WTC11 (cell line): ENCODE measurements around the gene ANKRD1. TPM values are rescaled to one million over a fixed set of nuclear protein-coding genes. Genes with fewer than 3 reads are reported as not detected.

Source experiments
- ATAC-seq: fragments of 200-7000 bp; cut with Tn5 transposase; 2 replicates; pipeline ENCODE4 v1.10.0; 2021; ENCODE audit warnings: mild to moderate bottlenecking, moderate library complexity
- CTCF ChIA-PET: fragments of 300-600 bp; sonication (Branson Sonifier 250); formaldehyde crosslinking; loops from one replicate; lab custom pipeline; 2021; ENCODE audit warnings: antibody characterized with exemption; lab: Charles Lee
- POLR2A ChIA-PET: fragments of 350-600 bp; sonication (Branson Sonifier 250); formaldehyde crosslinking; loops from one replicate; lab custom pipeline; 2021; ENCODE audit warnings: antibody characterized with exemption; lab: Charles Lee
- DNase-seq: peaks from one replicate; pipeline ENCODE4 v3.0.0; 2021; ENCODE audit warnings: low spot score
- H3K27ac Mint-ChIP-seq: 2 replicates; pipeline ENCODE4 v1.8.0; 2021; ENCODE audit warnings: mixed read lengths
- H3K27me3 Mint-ChIP-seq: 2 replicates; pipeline ENCODE4 v1.8.0; 2021; ENCODE audit warnings: low read depth, mild to moderate bottlenecking, moderate library complexity, mixed read lengths
- H3K36me3 Mint-ChIP-seq: 2 replicates; pipeline ENCODE4 v1.8.0; 2021; ENCODE audit warnings: mixed read lengths
- H3K4me1 Mint-ChIP-seq: 2 replicates; pipeline ENCODE4 v1.8.0; 2022; ENCODE audit warnings: mixed read lengths
- H3K4me3 Mint-ChIP-seq: 2 replicates; pipeline ENCODE4 v1.8.0; 2021; ENCODE audit warnings: mild to moderate bottlenecking, moderate library complexity, mixed read lengths
- H3K9me3 Mint-ChIP-seq: 2 replicates; pipeline ENCODE4 v1.8.0; 2021; ENCODE audit warnings: mixed read lengths
- ATF2 ChIP-seq: sonication (generic); formaldehyde crosslinking; IDR thresholded peaks from 2 replicates; pipeline ENCODE4 v1.8.1; 2022; ENCODE audit warnings: low read depth, missing genetic modification reagents, borderline replicate concordance
- CBFB ChIP-seq: sonication (generic); formaldehyde crosslinking; IDR thresholded peaks from 2 replicates; pipeline ENCODE4 v1.8.1; 2022; ENCODE audit warnings: mild to moderate bottlenecking, low read depth, missing genetic modification reagents
- CDX4 ChIP-seq: fragments of 250-450 bp; sonication (Bioruptor Pico); IDR thresholded peaks from 2 replicates; pipeline ENCODE4 v1.9.0; 2021; ENCODE audit warnings: moderate library complexity, mild to moderate bottlenecking, inconsistent platforms, borderline replicate concordance
- CREB1 ChIP-seq: sonication (generic); formaldehyde crosslinking; IDR thresholded peaks from 2 replicates; pipeline ENCODE4 v1.8.0; 2023; ENCODE audit warnings: mild to moderate bottlenecking, missing genetic modification reagents
- CREM ChIP-seq: sonication (generic); formaldehyde crosslinking; IDR thresholded peaks from 2 replicates; pipeline ENCODE4 v1.8.1; 2022; ENCODE audit warnings: mild to moderate bottlenecking, missing genetic modification reagents, moderate library complexity
- ELF4 ChIP-seq: sonication (generic); formaldehyde crosslinking; IDR thresholded peaks from 2 replicates; pipeline ENCODE4 v1.8.1; 2022; ENCODE audit warnings: low read depth, mild to moderate bottlenecking, moderate library complexity, missing genetic modification reagents
- FOXP1 ChIP-seq: sonication (generic); formaldehyde crosslinking; IDR thresholded peaks from 2 replicates; pipeline ENCODE4 v1.8.0; 2022; ENCODE audit warnings: missing genetic modification reagents, mild to moderate bottlenecking, moderate library complexity, borderline replicate concordance
- GABPB1 ChIP-seq: sonication (generic); formaldehyde crosslinking; IDR thresholded peaks from 2 replicates; pipeline ENCODE4 v1.8.1; 2023; ENCODE audit warnings: mild to moderate bottlenecking, missing genetic modification reagents
- IRF2 ChIP-seq: sonication (generic); formaldehyde crosslinking; IDR thresholded peaks from 2 replicates; pipeline ENCODE4 v1.8.0; 2022; ENCODE audit warnings: low read depth, missing genetic modification reagents, borderline replicate concordance
- JUN ChIP-seq: sonication (generic); formaldehyde crosslinking; IDR thresholded peaks from 2 replicates; pipeline ENCODE4 v1.8.0; 2023; ENCODE audit warnings: mild to moderate bottlenecking, missing genetic modification reagents
- MYBL2 ChIP-seq: sonication (generic); formaldehyde crosslinking; IDR thresholded peaks from 2 replicates; pipeline ENCODE4 v1.8.1; 2023; ENCODE audit warnings: mild to moderate bottlenecking, moderate library complexity, missing genetic modification reagents
- SOX15 ChIP-seq: fragments of 250-450 bp; sonication (Bioruptor Pico); IDR thresholded peaks from 2 replicates; pipeline ENCODE4 v1.9.0; 2021; ENCODE audit warnings: mild to moderate bottlenecking
- TCF7 ChIP-seq: sonication (generic); formaldehyde crosslinking; IDR thresholded peaks from 2 replicates; pipeline ENCODE4 v1.8.0; 2022; ENCODE audit warnings: mild to moderate bottlenecking, low read depth, missing genetic modification reagents, moderate library complexity
- ZMAT4 ChIP-seq: fragments of 250-450 bp; sonication (Bioruptor Pico); IDR thresholded peaks from 2 replicates; pipeline ENCODE4 v1.9.0; 2021; ENCODE audit warnings: mild to moderate bottlenecking
- ZNF232 ChIP-seq: sonication (generic); formaldehyde crosslinking; IDR thresholded peaks from 2 replicates; pipeline ENCODE4 v1.8.0; 2022; ENCODE audit warnings: mild to moderate bottlenecking, missing genetic modification reagents
- ZNF396 ChIP-seq: fragments of 250-450 bp; sonication (Bioruptor Pico); IDR thresholded peaks from 2 replicates; pipeline ENCODE4 v1.8.0; 2021; ENCODE audit warnings: mild to moderate bottlenecking, moderate library complexity, borderline replicate concordance
- ZNF425 ChIP-seq: fragments of 250-450 bp; sonication (Bioruptor Pico); conservative IDR thresholded peaks from 2 replicates; pipeline ENCODE4 v1.9.0; 2021; ENCODE audit warnings: mild to moderate bottlenecking
- ZNF532 ChIP-seq: fragments of 250-450 bp; sonication (Bioruptor Pico); IDR thresholded peaks from 2 replicates; pipeline ENCODE4 v1.9.0; 2021; ENCODE audit warnings: mild to moderate bottlenecking, borderline replicate concordance
- total RNA-seq: library from RNA; stranded (reverse); gene quantifications from 3 replicates; pipeline ENCODE4 v1.2.3, GENCODE V29; 2021

The ANKRD1 gene
- total RNA-seq, 1 experiment from 2014 or later: not detected

- Mint-ChIP-seq H3K27me3 (no peaks in the 10 kb centered on the region), H3K9me3 (no peaks in the 10 kb centered on the region)
- CTCF ChIA-PET: interaction anchor here (0.7 to 0.9 kb wide), 2 partner anchors 9 to 660 kb away, joined by 4 to 5 read pairs; no protein-coding TSS in a partner anchor
- TF ChIP-seq CBFB (CRISPR knock-in tag): no peak
- no peak for TF ChIP-seq CDX4 (CRISPR knock-in tag)
- no peak for TF ChIP-seq MYBL2 (CRISPR knock-in tag)
- TF ChIP-seq CREB1 (CRISPR knock-in tag): no peak
- no peak for TF ChIP-seq ELF4 (CRISPR knock-in tag)
- TF ChIP-seq FOXP1 (CRISPR knock-in tag): no peak
- no peak for TF ChIP-seq ZNF396 (CRISPR knock-in tag)
- TF ChIP-seq ATF2 (CRISPR knock-in tag): no peak
- no peak for TF ChIP-seq SOX15
- no peak for TF ChIP-seq IRF2 (CRISPR knock-in tag)
- TF ChIP-seq ZNF232: no peak
- TF ChIP-seq CREM (CRISPR knock-in tag): no peak
- no peak for TF ChIP-seq ZMAT4 (CRISPR knock-in tag)
- TF ChIP-seq GABPB1: no peak
- no peak for TF ChIP-seq TCF7 (CRISPR knock-in tag)
- TF ChIP-seq ZNF425 (CRISPR knock-in tag): no peak
- TF ChIP-seq ZNF532 (CRISPR knock-in tag): no peak
- no peak for TF ChIP-seq JUN (CRISPR knock-in tag)
- TF ChIP-seq, all 79 proteins: peak for 0
- Mint-ChIP-seq H3K4me3 (no peak overlapping the region), H3K27ac (no peak overlapping the region), H3K36me3 (peaks cover 60% of the 10 kb centered on the region), H3K4me1 (no peaks in the 10 kb centered on the region)
- no peak for ATAC-seq
- no peak for DNase-seq
- POLR2A ChIA-PET: no interaction called here
Observed at GRCh38 chr10:90888387-90888786, 32.5 kb downstream of the ANKRD1 start.
